HG02852 (cell line): ENCODE results near the gene CCS.
"Not testable (repeated sequence)": the region's sequence is repeated elsewhere in the genome, so short reads cannot be mapped to it uniquely, and the experiment has no call there.

Experiments used
- ATAC-seq: cut with Tn5 transposase; IDR thresholded peaks from one replicate; pipeline ENCODE4 v1.9.1; 2021; ENCODE audit warnings: mild to moderate bottlenecking, moderate library complexity; ENCODE audit not compliant: unreplicated experiment

CCS gene

GRCh38 chr11:66592457-66593302 lies at the start of gene CCS, which contains the start of gene CCDC87:
CCS (plus strand) TSS chr11:66593185; CDS start chr11:66593262, 77 bp downstream.
CCDC87 (minus strand) TSS chr11:66593063; CDS start chr11:66593015, 48 bp downstream.
- ATAC-seq, result peak; percentile 90

GRCh38 chr11:66543263-66544107 lies 49.5 kb upstream of the CCS start:
- ATAC-seq, result no peak

GRCh38 chr11:66544952-66545351 lies 48.0 kb upstream of the CCS start:
- ATAC-seq, result not testable (repeated sequence)

GRCh38 chr11:66545701-66546367 lies 47.2 kb upstream of the CCS start, which contains the start of gene ZDHHC24:
ZDHHC24 (minus strand) TSS chr11:66546048; CDS start chr11:66546003, 45 bp downstream.
- ATAC-seq, result peak; percentile 88

GRCh38 chr11:66546368-66546965 lies 46.5 kb upstream of the CCS start, which contains the start of gene ACTN3:
ACTN3 (plus strand) TSS chr11:66546903; CDS start chr11:66546938, 35 bp downstream.
- ATAC-seq, result no peak

- no peak for ATAC-seq
Measured at GRCh38 chr11:66546966-66547661, 45.9 kb upstream of the CCS start.

- ATAC-seq, result no peak
Measured at GRCh38 chr11:66547662-66548009, 45.3 kb upstream of the CCS start.

- no peak for ATAC-seq
Measured at GRCh38 chr11:66548041-66548440, 44.9 kb upstream of the CCS start.

- ATAC-seq, result no peak
Measured at GRCh38 chr11:66548774-66549630, 44.0 kb upstream of the CCS start.

GRCh38 chr11:66549696-66550095 lies 43.3 kb upstream of the CCS start:
- no peak for ATAC-seq

GRCh38 chr11:66550887-66551286 lies 42.1 kb upstream of the CCS start:
- ATAC-seq, result no peak

GRCh38 chr11:66554602-66555001 lies 38.4 kb upstream of the CCS start:
- no peak for ATAC-seq

GRCh38 chr11:66555416-66555815 lies 37.6 kb upstream of the CCS start:
- no peak for ATAC-seq

- no peak for ATAC-seq
Measured at GRCh38 chr11:66556086-66556485, 36.9 kb upstream of the CCS start.

- ATAC-seq, result no peak
Measured at GRCh38 chr11:66557733-66558326, 35.2 kb upstream of the CCS start.

- ATAC-seq, result no peak
Measured at GRCh38 chr11:66559142-66559865, 33.7 kb upstream of the CCS start.

GRCh38 chr11:66559866-66560676 lies 32.9 kb upstream of the CCS start:
- ATAC-seq, result no peak
